IMR-90 (cell line): ENCODE measurements around the gene BRMS1. TPM values are rescaled to one million over a fixed set of nuclear protein-coding genes. Genes with fewer than 3 reads are reported as not detected.

Source experiments
- ATAC-seq: fragments of 200-7000 bp; cut with Tn5 transposase; 2 replicates; pipeline ENCODE4 v1.9.1; 2020; ENCODE audit warnings: low read depth, mild to moderate bottlenecking, moderate library complexity
- BruUV-seq: library from RNA; stranded (reverse); fragments of 400-500 nt; replicated peaks from 2 replicates; lab custom pipeline; 2021; lab: Mats Ljungman, UMichigan
- CTCF ChIA-PET: fragments of 300-600 bp; formaldehyde crosslinking; extraction: SDS; loops from one replicate; lab custom pipeline; 2021; ENCODE audit warnings: antibody characterized with exemption; lab: Yijun Ruan, JAX
- POLR2A ChIA-PET: fragments of 300-600 bp; sonication (Branson Sonifier 250); formaldehyde crosslinking; loops from one replicate; lab custom pipeline; 2022; ENCODE audit warnings: antibody characterized with exemption; ENCODE audit not compliant: unreplicated experiment; lab: Charles Lee
- DNase-seq: peaks from one replicate; pipeline ENCODE4 v3.0.0; 2013
- H2AFZ ChIP-seq: replicated peaks from 2 replicates; pipeline ENCODE3; 2013; ENCODE audit warnings: low read length, mild to moderate bottlenecking; ENCODE audit not compliant: poor library complexity
- H2AK5ac ChIP-seq: 2 replicates; pipeline ENCODE4 v1.6.1; 2013; ENCODE audit warnings: low read depth, low read length, inconsistent platforms
- H2AK9ac ChIP-seq: replicated peaks from 2 replicates; pipeline ENCODE3; 2013; ENCODE audit warnings: mild to moderate bottlenecking, low read depth, low read length, moderate library complexity; ENCODE audit not compliant: poor library complexity
- H2BK120ac ChIP-seq: 2 replicates; pipeline ENCODE4 v1.6.1; 2013; ENCODE audit warnings: low read depth, low read length, inconsistent platforms
- H2BK15ac ChIP-seq: 3 replicates; pipeline ENCODE4 v1.6.1; 2013; ENCODE audit warnings: low read depth, low read length, inconsistent platforms
- H2BK20ac ChIP-seq: 2 replicates; pipeline ENCODE4 v1.6.1; 2013; ENCODE audit warnings: low read depth, mild to moderate bottlenecking, inconsistent platforms, low read length, moderate library complexity
- H2BK5ac ChIP-seq: 2 replicates; pipeline ENCODE4 v1.6.1; 2013; ENCODE audit warnings: mild to moderate bottlenecking, low read depth, low read length, inconsistent platforms; ENCODE audit not compliant: poor library complexity, severe bottlenecking
- H3K14ac ChIP-seq: replicated peaks from 2 replicates; pipeline ENCODE4 v1.6.1; 2013; ENCODE audit warnings: low read depth, low read length, inconsistent platforms
- H3K18ac ChIP-seq: 2 replicates; pipeline ENCODE4 v1.6.1; 2013; ENCODE audit warnings: low read depth, low read length, control low read depth
- H3K23ac ChIP-seq: 2 replicates; pipeline ENCODE4 v1.6.1; 2013; ENCODE audit warnings: low read depth, low read length, inconsistent platforms
- H3K27ac ChIP-seq: 2 replicates; pipeline ENCODE4 v1.5.1; 2013; ENCODE audit warnings: mild to moderate bottlenecking, control low read depth, low read length; ENCODE audit not compliant: insufficient read depth
- H3K27me3 ChIP-seq: 2 replicates; pipeline ENCODE4 v1.6.1; 2013; ENCODE audit warnings: low read length; ENCODE audit not compliant: control insufficient read depth, insufficient read depth
- H3K36me3 ChIP-seq: 2 replicates; pipeline ENCODE4 v1.6.1; 2013; ENCODE audit warnings: low read length, mixed read lengths; ENCODE audit not compliant: control insufficient read depth, insufficient read depth
- H3K4ac ChIP-seq: 2 replicates; pipeline ENCODE4 v1.6.1; 2013; ENCODE audit warnings: low read depth, low read length, inconsistent platforms
- H3K4me1 ChIP-seq: 2 replicates; pipeline ENCODE4 v1.6.1; 2013; ENCODE audit warnings: low read length, mixed read lengths; ENCODE audit not compliant: control insufficient read depth, insufficient read depth
- H3K4me2 ChIP-seq: 2 replicates; pipeline ENCODE4 v1.6.1; 2013; ENCODE audit warnings: low read depth, mild to moderate bottlenecking, control low read depth, low read length, moderate library complexity
- H3K4me3 ChIP-seq: 2 replicates; pipeline ENCODE4 v1.5.1; 2013; ENCODE audit warnings: low read depth, mild to moderate bottlenecking, control low read depth, low read length, moderate library complexity; ENCODE audit not compliant: insufficient read depth
- H3K56ac ChIP-seq: 2 replicates; pipeline ENCODE4 v1.6.1; 2013; ENCODE audit warnings: low read length, inconsistent platforms; ENCODE audit not compliant: insufficient read depth; ENCODE audit errors: extremely low read depth
- H3K79me1 ChIP-seq, 2 experiments: 2 replicates each; pipeline ENCODE4 v1.6.1; 2013; ENCODE audit warnings: low read length in 2 of 2, inconsistent platforms in 1 of 2, low read depth in 1 of 2
- H3K9ac ChIP-seq: 2 replicates; pipeline ENCODE4 v1.6.1; 2013; ENCODE audit warnings: low read depth, low read length, control low read depth
- H3K9me1 ChIP-seq: 2 replicates; pipeline ENCODE4 v1.6.1; 2013; ENCODE audit warnings: low read length, inconsistent platforms; ENCODE audit not compliant: insufficient read depth
- H3K9me3 ChIP-seq: 2 replicates; pipeline ENCODE4 v1.6.1; 2013; ENCODE audit warnings: low read length; ENCODE audit not compliant: control insufficient read depth, insufficient read depth
- H4K20me1 ChIP-seq: 2 replicates; pipeline ENCODE4 v1.6.1; 2013; ENCODE audit warnings: low read length, inconsistent platforms; ENCODE audit not compliant: insufficient read depth
- H4K5ac ChIP-seq: 2 replicates; pipeline ENCODE4 v1.6.1; 2013; ENCODE audit warnings: mild to moderate bottlenecking, low read depth, low read length, control low read depth
- H4K8ac ChIP-seq, 2 experiments: 2 replicates each; pipeline ENCODE4 v1.6.1; 2013; ENCODE audit warnings: low read depth in 2 of 2, low read length in 2 of 2, control low read depth in 1 of 2, inconsistent platforms in 1 of 2
- H4K91ac ChIP-seq: 2 replicates; pipeline ENCODE4 v1.6.1; 2013; ENCODE audit warnings: low read depth, low read length, inconsistent platforms; ENCODE audit not compliant: insufficient read depth
- BHLHE40 ChIP-seq: fragments of 150-350 bp; IDR thresholded peaks from 2 replicates; pipeline ENCODE4 v1.6.1; 2016; ENCODE audit warnings: mild to moderate bottlenecking, low read depth, low read length
- WGBS, 2 experiments: methylation state at CpG; one replicate each; pipeline versions ENCODE4 v1.1.5 to v1.1.7; 2013; ENCODE audit warnings: missing lambda C conversion rate in 2 of 2; ENCODE audit not compliant: insufficient read length in 1 of 2; ENCODE audit errors: extremely low coverage in 2 of 2; 5-methylcytosine and 5-hydroxymethylcytosine counted together
- dilution Hi-C: fragments of 300-500 bp; cut with HindIII; formaldehyde crosslinking; loops from one replicate; pipeline ENCODE4 v1.14.3; 2018; ENCODE audit warnings: low sequenced_read_pairs; ENCODE audit not compliant: unreplicated experiment
- in situ Hi-C: fragments of 300-500 bp; cut with MboI; formaldehyde crosslinking; loops from 3 replicates; pipeline ENCODE4 v1.14.3; 2019; ENCODE audit warnings: low sequenced_read_pairs, inconsistent platforms, mixed read lengths
- intact Hi-C: fragments of 100-400 bp; cut with micrococcal nuclease; formaldehyde crosslinking; loops from 2 replicates; pipeline ENCODE4 v1.10.0; 2022
- polyA plus RNA-seq, 3 experiments: library from polyadenylated mRNA; depleted of rRNA; stranded (reverse); fragments of >200 nt; gene quantifications; 2 replicates each; pipeline ENCODE4 v1.2.3, GENCODE V29; 2012; ENCODE audit warnings: low replicate concordance in 1 of 3
- total RNA-seq: library from RNA; depleted of rRNA; stranded (reverse); fragments of >200 nt; gene quantifications from 2 replicates; pipeline ENCODE4 v1.2.3, GENCODE V29; 2012
- TF ChIP-seq, protein P1 (sequence below): conservative IDR thresholded peaks from 2 replicates; pipeline ENCODE4 v1.5.1; 2012; ENCODE audit warnings: mild to moderate bottlenecking, low read depth, low read length, improper control_type of control experiment

The BRMS1 gene
- total and polyA plus RNA-seq, 2 of the 4 experiments (the other 2 are of a cell fraction) = 48.3 to 57.9 TPM

DNA sequence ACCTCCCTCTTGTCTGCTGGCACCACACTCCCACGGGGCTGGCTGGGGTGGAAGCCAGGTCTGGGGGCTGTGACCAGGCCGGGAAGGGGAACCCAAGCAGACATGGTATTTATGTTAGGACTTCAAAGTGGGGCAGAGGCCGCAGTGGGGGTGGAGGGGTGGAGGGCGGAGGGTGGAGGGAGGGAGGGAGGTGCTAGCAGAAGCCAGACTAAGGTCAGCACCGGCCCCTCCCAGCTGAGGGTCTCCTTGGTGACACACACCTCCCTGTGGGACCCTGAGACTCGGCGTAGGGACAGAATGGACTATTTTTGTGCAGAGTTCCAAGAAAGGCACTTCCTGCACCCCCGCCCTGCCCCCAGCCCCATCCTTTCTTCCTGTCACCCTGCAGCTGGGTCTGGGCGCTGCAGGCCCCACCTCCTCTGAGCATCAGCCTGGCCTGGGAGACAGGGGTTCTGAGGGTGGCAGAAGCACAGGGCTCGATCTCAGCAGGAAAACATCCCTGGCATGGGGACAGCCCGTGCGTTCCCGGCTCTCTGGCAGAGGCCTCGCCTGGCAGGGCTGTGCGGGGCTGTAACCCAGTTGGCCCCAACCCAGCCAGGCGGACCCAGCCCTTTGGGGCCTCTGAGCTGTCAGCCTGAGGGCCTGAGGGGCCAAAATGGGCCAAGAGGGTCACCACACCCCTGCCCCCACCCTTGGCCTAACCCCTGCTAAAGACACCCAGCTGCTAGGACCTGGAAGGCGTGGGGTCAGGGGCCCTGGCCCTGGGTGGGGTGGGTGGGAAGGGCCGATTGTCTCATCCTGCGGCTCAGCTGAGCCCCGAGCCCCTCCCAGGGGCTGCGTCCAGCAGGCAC, 18.4 kb downstream of the BRMS1 start:
- CTCF ChIA-PET = interaction anchor here (0.6 to 1.0 kb wide), 4 partner anchors 13 to 62 kb away, joined by 4 read pairs; no protein-coding TSS in a partner anchor
- TF ChIP-seq, protein P1, sequence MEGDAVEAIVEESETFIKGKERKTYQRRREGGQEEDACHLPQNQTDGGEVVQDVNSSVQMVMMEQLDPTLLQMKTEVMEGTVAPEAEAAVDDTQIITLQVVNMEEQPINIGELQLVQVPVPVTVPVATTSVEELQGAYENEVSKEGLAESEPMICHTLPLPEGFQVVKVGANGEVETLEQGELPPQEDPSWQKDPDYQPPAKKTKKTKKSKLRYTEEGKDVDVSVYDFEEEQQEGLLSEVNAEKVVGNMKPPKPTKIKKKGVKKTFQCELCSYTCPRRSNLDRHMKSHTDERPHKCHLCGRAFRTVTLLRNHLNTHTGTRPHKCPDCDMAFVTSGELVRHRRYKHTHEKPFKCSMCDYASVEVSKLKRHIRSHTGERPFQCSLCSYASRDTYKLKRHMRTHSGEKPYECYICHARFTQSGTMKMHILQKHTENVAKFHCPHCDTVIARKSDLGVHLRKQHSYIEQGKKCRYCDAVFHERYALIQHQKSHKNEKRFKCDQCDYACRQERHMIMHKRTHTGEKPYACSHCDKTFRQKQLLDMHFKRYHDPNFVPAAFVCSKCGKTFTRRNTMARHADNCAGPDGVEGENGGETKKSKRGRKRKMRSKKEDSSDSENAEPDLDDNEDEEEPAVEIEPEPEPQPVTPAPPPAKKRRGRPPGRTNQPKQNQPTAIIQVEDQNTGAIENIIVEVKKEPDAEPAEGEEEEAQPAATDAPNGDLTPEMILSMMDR = no peak
- peak; percentile 33; the same call in 1 of the 2 replicates for TF ChIP-seq BHLHE40
- Histone ChIP-seq H2BK120ac (peak overlapping the region; percentile 100), H3K9me3 (no peaks in the 10 kb centered on the region), H3K14ac (peak overlapping the region; percentile 100), H4K8ac (peak overlapping the region; percentile 81 to 100), H4K20me1 (no peaks in the 10 kb centered on the region), H3K4ac (peak overlapping the region; percentile 100), H3K4me2 (peak overlapping the region; percentile 13; the same call in 1 of the 2 replicates), H2BK20ac (peak overlapping the region; percentile 100), H3K36me3 (peaks cover 1% of the 10 kb centered on the region), H3K18ac (peak overlapping the region; percentile 88), H3K23ac (peak overlapping the region; percentile 93), H3K56ac (peak overlapping the region; percentile 90; the same call in 1 of the 2 replicates), H3K27ac (peak overlapping the region; percentile 95), H3K27me3 (no peaks in the 10 kb centered on the region), H2AK9ac (peak overlapping the region; percentile 100), H4K91ac (peak overlapping the region; percentile 100), H3K4me1 (peaks cover 43% of the 10 kb centered on the region), H2AFZ (peak overlapping the region; percentile 96), H3K9ac (peak overlapping the region; percentile 56), H2BK5ac (peak overlapping the region; percentile 100), H4K5ac (peak overlapping the region; percentile 88), H2BK15ac (peak overlapping the region; percentile 100), H3K9me1 (peaks cover 29% of the 10 kb centered on the region), H3K4me3 (no peak overlapping the region), H3K79me1 (peaks cover 0 to 38% of the 10 kb centered on the region in 2 experiments; a peak in 3 of 4 replicates), H2AK5ac (peak overlapping the region; percentile 100)
- 0% methylated on average over 5 of the region's 21 CpGs; no CpG with 5 or more reads in 1 of the 2 experiments for WGBS, 2 experiments
- in situ Hi-C loops = no loop called here
- peak; percentile 54 for ATAC-seq
- intact Hi-C loops = no loop called here
- POLR2A ChIA-PET = interaction anchor here (0.5 to 1.1 kb wide), 10 partner anchors 8 to 827 kb away, joined by 3 to 18 read pairs (median 4); partner anchors contain the start of genes CD248, RIN1, RNASEH2C and YIF1A
- dilution Hi-C loops = no loop called here
- no TSS peak for BruUV-seq
- DNase-seq = no peak
